GF-D8 (cell line): Measurements from ENCODE around the gene SNX9.
A peak's percentile ranks its signal among the peaks of the same experiment; 100 is the strongest.

Experiments
- DNase-seq: peaks from one replicate; lab custom pipeline; 2025; lab: John Stamatoyannopoulos, UW

The SNX9 gene

GRCh38 chr6:157978021-157978783, 155.2 kb downstream of the SNX9 start:
- DNase-seq = no peak

GRCh38 chr6:157980288-157981131, 157.5 kb downstream of the SNX9 start:
- DNase-seq = no peak

GRCh38 chr6:157981132-157981394, 158.0 kb downstream of the SNX9 start:
- no peak for DNase-seq

GRCh38 chr6:157981395-157982101, 158.5 kb downstream of the SNX9 start, which contains the start of gene SYNJ2:
SYNJ2 (plus strand) TSS chr6:157981863; CDS start chr6:157981962, 99 bp downstream.
- no peak for DNase-seq

GRCh38 chr6:157982102-157982562, 159.1 kb downstream of the SNX9 start:
- no peak for DNase-seq

- no peak for DNase-seq
These were observed 159.7 kb downstream of the SNX9 start for GRCh38 chr6:157982563-157983405.

- no peak for DNase-seq
These were observed 160.5 kb downstream of the SNX9 start for GRCh38 chr6:157983406-157984119.

GRCh38 chr6:157984128-157984527, 161.1 kb downstream of the SNX9 start:
- no peak for DNase-seq

- peak; percentile 30 for DNase-seq
These were observed 161.7 kb downstream of the SNX9 start for GRCh38 chr6:157984686-157985225.

- no peak for DNase-seq
These were observed 162.5 kb downstream of the SNX9 start for GRCh38 chr6:157985378-157986155.

GRCh38 chr6:157987788-157988699, 165.0 kb downstream of the SNX9 start:
- DNase-seq = no peak

- no peak for DNase-seq
These were observed 165.6 kb downstream of the SNX9 start for GRCh38 chr6:157988700-157989063.

GRCh38 chr6:157989541-157990289, 166.7 kb downstream of the SNX9 start:
- DNase-seq = no peak

GRCh38 chr6:157990321-157991066, 167.4 kb downstream of the SNX9 start:
- peak; percentile 45 for DNase-seq

- DNase-seq = no peak
These were observed 168.0 kb downstream of the SNX9 start for GRCh38 chr6:157991067-157991432.

- DNase-seq = no peak
These were observed 170.0 kb downstream of the SNX9 start for GRCh38 chr6:157993076-157993475.

GRCh38 chr6:157994125-157994795, 171.2 kb downstream of the SNX9 start:
- no peak for DNase-seq
